ENCODE data around the gene B3GALT5.
"Not testable (repeated sequence)": the region's sequence is repeated elsewhere in the genome, so short reads cannot be mapped to it uniquely, and the experiment has no call there.

The B3GALT5 gene

GRCh38 chr21:39612233-39613040, at the start of gene B3GALT5:
Gene B3GALT5 (plus strand): TSS chr21:39612940. CDS start chr21:39660560, 47,620 bp downstream.
- DNase-seq = no peak

DNA sequence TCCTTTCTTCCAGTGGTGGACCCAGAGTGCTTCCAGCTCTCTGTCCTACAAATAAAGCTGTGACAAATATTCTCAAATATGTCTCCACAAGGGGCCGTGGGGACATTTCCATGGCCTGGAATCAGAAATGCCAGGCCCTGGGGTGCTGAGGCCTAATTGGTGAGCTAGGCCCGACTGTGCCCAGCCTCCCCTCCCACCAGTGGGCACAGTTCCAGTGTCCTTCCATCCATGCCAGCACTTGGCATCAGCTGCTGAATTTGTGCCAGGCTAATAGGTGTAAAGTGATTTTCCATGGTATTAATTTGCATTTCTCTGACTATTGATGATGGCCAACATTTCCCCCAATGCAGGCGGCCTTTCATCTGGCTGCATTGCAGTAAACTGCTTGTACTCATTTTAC, 48.5 kb upstream of the B3GALT5 start:
- DNase-seq = no peak

- no peak for DNase-seq
Measured at GRCh38 chr21:39567180-39567972, 45.4 kb upstream of the B3GALT5 start.

DNA sequence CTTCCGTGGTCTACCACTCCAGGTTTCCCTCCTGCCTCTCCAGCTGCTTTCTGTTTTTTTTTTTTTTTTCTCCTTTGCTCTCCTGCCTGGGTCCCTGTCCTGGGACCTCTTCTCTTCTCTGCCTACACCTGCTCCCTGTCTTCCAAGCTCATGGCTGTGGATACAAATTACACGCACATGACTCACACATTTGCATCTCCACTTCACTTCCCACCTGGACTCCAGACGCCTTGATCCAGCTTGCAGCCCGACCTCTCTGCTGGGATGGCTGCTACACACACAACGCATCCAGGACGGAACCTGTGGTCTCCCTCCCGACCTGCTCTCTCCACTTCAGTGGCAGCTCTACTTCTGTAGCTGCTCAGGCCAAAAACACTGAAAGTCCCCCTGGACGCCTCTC, 44.4 kb upstream of the B3GALT5 start:
- no peak for DNase-seq

GRCh38 chr21:39575775-39576174, 37.0 kb upstream of the B3GALT5 start:
- DNase-seq = no peak

DNA sequence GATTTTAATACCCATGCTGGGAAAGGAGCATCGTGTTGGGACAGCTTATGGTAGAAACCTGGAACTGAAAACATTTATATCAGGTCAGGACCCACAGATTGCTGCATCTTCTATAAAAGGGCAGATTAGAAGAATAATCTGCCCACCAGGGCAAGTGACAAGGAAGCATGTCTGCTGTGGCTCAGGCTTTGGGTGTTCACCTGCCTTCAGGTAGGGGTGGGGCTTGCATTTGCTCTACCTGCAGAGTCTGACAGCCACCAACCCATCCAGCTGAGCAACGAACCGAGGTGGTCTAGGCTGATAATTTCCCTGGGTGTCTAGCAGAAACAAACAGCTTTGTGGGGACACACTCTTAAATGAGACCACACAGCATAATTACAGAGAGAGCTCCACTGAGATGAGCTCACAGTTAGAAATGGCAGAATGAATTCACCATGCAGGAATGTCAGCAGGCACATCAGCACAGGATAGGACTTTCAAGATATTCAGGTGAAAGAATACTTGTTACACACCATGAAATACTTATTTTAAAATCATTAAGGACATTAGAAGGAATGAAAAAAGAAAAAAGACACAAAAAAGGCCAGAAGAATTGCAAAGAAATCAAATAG, 36.1 kb upstream of the B3GALT5 start:
- no peak for DNase-seq

DNA sequence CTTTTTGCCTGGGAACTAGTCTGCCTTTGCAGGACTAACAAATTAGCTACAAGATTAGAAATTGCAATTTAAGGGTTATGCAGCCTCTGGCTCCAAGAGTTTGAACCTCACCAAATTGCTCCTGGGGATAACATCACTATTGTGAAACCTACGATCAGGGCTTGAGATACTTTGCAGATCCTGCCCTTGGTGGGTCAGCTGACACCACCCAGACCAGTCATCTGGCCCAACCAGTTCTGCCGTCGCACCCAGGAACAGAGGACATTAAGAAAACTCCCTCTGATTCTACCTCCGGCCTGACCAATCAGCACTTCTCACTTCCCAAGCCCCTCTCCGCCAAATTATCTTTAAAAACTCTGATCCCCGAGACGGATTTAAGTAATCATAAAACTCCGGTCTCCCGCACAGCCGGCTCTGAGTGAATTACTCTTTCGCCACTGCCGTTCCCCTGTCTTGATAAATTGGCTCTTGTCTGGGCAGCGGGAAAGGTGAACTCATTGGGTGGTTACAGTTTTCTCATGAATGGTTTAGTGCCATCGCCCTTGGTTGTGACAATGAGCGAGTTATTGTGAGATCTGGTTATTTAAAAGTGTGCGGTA, 32.9 kb upstream of the B3GALT5 start:
- no peak for DNase-seq

- no peak for DNase-seq
Measured at GRCh38 chr21:39580744-39581143, 32.0 kb upstream of the B3GALT5 start.

GRCh38 chr21:39581414-39581813, 31.3 kb upstream of the B3GALT5 start:
- no peak for DNase-seq

DNA sequence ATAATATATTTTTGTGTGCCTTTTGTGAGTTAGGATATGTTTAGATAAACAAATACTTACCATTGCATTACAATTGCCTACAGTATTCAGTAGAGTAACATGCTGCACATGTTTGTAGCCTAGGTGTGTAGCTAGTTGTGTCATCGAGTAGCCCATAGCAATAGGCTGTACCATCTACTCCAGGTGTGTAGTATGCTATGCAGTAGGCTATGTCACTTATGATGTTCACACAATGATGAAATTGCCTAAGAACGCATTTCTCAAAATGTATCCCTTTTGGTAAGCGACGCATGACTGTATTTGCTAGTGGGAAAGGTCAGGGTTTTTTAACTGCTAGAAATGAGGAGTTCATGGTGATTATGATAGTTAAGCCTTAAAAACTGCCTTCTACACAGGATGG, 30.0 kb upstream of the B3GALT5 start:
- DNase-seq = no peak

DNA sequence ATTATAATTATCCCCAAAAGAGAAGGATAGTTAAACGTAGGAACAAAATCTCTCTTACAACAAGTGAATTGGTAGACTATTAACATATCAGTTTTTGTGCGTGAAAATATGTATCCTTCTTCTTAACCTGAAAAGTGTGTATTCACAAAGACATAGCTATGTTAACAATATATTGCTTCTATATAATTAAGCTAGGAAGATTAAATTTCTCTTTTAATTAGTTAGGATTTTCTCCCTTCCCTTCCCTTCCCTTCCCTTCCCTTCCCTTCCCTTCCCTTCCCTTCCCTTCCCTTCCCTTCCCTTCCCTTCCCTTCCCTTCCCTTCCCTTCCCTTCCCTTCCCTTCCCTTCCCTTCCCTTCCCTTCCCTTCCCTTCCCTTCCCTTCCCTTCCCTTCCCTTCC, 29.2 kb upstream of the B3GALT5 start:
- DNase-seq = not testable (repeated sequence)

GRCh38 chr21:39587376-39587775, 25.4 kb upstream of the B3GALT5 start:
- no peak for DNase-seq

GRCh38 chr21:39588884-39589283, 23.9 kb upstream of the B3GALT5 start:
- DNase-seq = no peak

DNA sequence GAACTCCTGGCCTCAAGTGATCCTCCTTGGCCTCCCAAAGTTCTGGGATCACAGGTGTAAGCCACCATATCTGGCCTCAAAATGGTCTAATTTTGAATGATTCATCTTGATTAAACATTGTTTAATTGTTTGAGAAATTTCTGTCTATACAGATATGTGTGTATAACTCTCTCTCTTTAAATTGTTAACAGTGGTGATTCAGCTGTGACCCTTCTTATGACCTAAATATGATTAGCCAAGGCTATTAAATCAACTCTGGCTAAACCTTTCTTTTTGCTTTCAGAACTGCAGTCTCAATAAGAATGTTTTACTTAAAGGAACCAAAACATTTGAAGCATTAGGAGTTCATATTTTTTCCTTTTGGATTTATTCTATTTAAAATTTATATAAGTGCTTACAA, 19.2 kb upstream of the B3GALT5 start:
- no peak for DNase-seq

- no peak for DNase-seq
Measured at GRCh38 chr21:39595465-39595864, 17.3 kb upstream of the B3GALT5 start.

GRCh38 chr21:39597595-39597994, 15.1 kb upstream of the B3GALT5 start:
- DNase-seq = no peak

GRCh38 chr21:39599191-39599970, 13.4 kb upstream of the B3GALT5 start:
- DNase-seq = no peak

DNA sequence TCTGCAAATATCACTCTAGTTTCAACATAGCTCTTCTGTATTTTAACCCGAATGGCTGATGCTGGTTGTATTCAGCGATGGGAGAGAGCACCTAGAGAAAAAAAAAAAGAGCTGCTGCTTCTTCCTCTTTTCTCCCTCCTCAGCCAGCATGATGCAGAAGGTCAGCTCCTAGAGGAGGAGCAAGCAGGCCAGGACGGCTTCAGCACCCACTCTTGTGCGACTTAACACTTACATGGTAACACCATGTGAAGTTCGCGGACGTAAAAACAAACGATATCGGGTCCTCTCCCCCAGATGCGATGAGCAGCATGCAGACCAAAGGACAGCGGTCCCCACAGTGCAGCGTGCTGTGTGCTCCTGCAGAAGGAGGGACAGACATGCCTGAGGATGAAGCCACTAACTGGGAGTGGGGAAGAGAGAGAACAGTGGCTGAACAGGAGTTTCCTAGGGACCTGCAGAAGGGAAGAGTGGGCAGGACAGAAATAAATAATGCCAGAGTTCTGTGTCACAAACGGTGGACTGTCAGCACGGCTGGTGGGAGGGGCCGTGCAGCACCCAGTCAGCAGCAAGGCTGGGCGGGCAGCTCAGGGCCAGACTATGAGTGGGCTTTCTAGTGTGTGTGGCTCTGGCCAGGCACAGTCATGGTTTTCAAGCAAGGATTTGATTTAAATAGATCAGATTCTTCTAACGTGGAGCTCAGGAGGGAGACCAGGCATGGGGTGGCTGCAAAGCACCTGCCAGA, 11.4 kb upstream of the B3GALT5 start:
- DNase-seq = no peak

DNA sequence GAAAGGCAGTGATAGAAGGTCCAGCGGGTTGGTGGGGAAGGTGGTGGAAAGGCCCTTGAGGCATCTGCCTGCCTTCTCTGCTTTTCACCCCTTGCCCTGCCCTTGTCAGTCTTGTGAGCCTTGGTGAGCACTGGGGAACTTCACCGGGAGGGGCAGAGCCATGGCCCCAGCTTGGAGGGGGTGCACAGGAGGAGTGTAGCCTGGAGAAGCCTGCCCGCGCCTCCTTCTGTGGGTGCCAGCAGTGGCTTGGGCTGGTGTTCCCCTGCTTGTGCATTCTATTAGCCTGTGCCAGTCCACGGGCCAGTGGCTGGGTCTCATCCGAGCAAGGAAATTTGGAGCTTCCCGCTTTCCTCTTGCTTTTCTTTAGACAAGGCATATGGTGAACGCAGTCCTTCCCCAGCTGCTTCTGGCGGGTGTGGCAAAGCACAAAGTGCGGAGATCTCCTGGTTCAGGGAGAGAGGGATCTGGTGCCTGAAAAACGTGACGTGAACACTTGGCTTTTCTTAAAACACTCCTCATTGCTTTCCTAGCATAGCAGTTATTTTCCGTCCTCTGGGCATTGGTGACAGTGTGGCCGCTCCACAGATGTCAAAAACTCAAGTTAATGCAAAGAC, 10.6 kb upstream of the B3GALT5 start:
- no peak for DNase-seq

DNA sequence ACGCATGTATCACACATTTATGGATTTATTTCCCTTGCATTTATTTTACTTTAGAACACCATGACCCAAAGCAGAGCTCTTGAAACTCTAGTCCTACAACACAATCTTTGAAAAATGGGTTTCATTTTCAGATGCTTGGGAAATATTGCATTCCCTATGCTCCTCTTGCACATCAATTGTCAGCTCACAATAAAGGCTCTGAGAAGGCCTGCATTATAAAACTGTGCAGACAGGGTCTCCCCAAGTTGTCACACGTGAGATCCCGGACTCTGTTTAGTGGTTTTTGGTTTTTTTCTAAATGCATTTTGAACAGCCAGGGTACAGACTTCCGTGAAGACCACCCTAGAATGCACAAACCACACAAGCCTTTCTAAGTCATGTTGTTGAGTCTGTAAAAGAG, 9.9 kb upstream of the B3GALT5 start:
- no peak for DNase-seq

DNA sequence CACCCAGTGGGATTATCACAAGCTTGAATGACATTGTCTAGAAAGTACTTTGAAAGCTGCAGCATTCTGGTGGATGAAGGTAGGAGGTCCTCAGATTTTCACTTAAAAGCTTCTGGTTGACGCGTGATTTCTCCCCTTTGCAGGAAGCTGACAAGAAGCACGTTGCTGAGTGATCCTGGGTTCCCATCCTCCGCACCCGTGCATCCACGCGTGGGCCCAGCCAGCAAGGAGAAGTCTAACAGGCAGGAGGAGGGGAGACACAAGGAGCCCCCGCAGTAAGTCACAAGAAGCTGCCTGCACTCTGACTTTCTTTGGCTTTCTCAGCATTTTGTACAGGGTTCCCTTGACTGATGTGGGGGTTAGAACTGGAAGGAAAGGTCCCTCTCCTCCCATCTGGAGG, 7.8 kb upstream of the B3GALT5 start:
- no peak for DNase-seq
